Loucy (cell line): ENCODE measurements around the gene TNC.

ENCODE experiments used
- H2AFZ ChIP-seq: fragments of 200-600 bp; sonication (generic); 2 replicates; pipeline ENCODE4 v1.6.0; 2016; ENCODE audit warnings: antibody characterized with exemption, mild to moderate bottlenecking, low read length, moderate library complexity
- H3F3A ChIP-seq: fragments of 200-600 bp; 2 replicates; pipeline ENCODE4 v1.6.0; 2016; ENCODE audit warnings: antibody characterized with exemption, low read depth, mild to moderate bottlenecking
- H3K27me3 ChIP-seq: fragments of 200-600 bp; sonication (generic); 2 replicates; pipeline ENCODE4 v1.6.1; 2014; ENCODE audit warnings: low read length, mild to moderate bottlenecking; ENCODE audit not compliant: insufficient read depth, poor library complexity, severe bottlenecking
- H3K36me3 ChIP-seq: fragments of 200-600 bp; sonication (generic); 2 replicates; pipeline ENCODE4 v1.6.1; 2016; ENCODE audit warnings: low read length; ENCODE audit not compliant: insufficient read depth
- H3K4me1 ChIP-seq: fragments of 200-600 bp; sonication (generic); 2 replicates; pipeline ENCODE4 v1.5.1; 2014; ENCODE audit warnings: low read length, mild to moderate bottlenecking; ENCODE audit not compliant: insufficient read depth, poor library complexity, severe bottlenecking
- H3K4me2 ChIP-seq: fragments of 200-600 bp; sonication (generic); 2 replicates; pipeline ENCODE4 v1.6.0; 2014; ENCODE audit warnings: antibody characterized with exemption, low read length, low read depth, mild to moderate bottlenecking; ENCODE audit not compliant: poor library complexity, severe bottlenecking
- H3K4me3 ChIP-seq: fragments of 200-600 bp; sonication (generic); 2 replicates; pipeline ENCODE4 v1.5.1; 2014; ENCODE audit warnings: low read length, mild to moderate bottlenecking, mixed read lengths; ENCODE audit not compliant: poor library complexity, severe bottlenecking
- H3K79me2 ChIP-seq: fragments of 200-600 bp; sonication (generic); 2 replicates; pipeline ENCODE4 v1.6.1; 2014; ENCODE audit warnings: low read length; ENCODE audit not compliant: insufficient read depth
- H3K9ac ChIP-seq: fragments of 200-600 bp; sonication (generic); 2 replicates; pipeline ENCODE4 v1.6.0; 2014; ENCODE audit warnings: mild to moderate bottlenecking, low read depth, low read length, moderate library complexity; ENCODE audit not compliant: poor library complexity, severe bottlenecking
- H3K9me2 ChIP-seq: fragments of 200-600 bp; sonication (generic); replicated peaks from 2 replicates; pipeline ENCODE4 v1.6.1; 2016; ENCODE audit warnings: low read depth, low read length, mixed read lengths
- H3K9me3 ChIP-seq: fragments of 200-600 bp; sonication (generic); 2 replicates; pipeline ENCODE4 v1.6.1; 2014; ENCODE audit warnings: mild to moderate bottlenecking, antibody characterized with exemption, low read length, low read depth; ENCODE audit not compliant: insufficient read depth
- H4K20me1 ChIP-seq: fragments of 200-600 bp; sonication (generic); 2 replicates; pipeline ENCODE4 v1.6.0; 2014; ENCODE audit warnings: antibody characterized with exemption, low read length, mild to moderate bottlenecking; ENCODE audit not compliant: insufficient read depth, poor library complexity, severe bottlenecking
- CTCF ChIP-seq: fragments of 200-600 bp; sonication (generic); conservative IDR thresholded peaks from 2 replicates; pipeline ENCODE4 v1.5.1; 2014; ENCODE audit warnings: mild to moderate bottlenecking, antibody characterized with exemption, low read length
- EZH2phosphoT487 ChIP-seq: fragments of 200-600 bp; IDR thresholded peaks from 2 replicates; pipeline ENCODE4 v1.6.1; 2018; ENCODE audit warnings: antibody characterized with exemption, mild to moderate bottlenecking, moderate library complexity, borderline replicate concordance

TNC gene

GRCh38 chr9:115005322-115005721 is 112.6 kb downstream of the TNC start:
- Histone ChIP-seq H3K27me3 (no peaks in the 10 kb centered on the region), H3K9me2 (no peaks in the 10 kb centered on the region), H3K36me3 (no peaks in the 10 kb centered on the region), H3K9me3 (no peaks in the 10 kb centered on the region), H3K4me3 (no peak overlapping the region), H3K79me2 (no peaks in the 10 kb centered on the region), H3F3A (no peaks in the 10 kb centered on the region), H3K9ac (no peak overlapping the region), H2AFZ (no peak overlapping the region), H4K20me1 (no peaks in the 10 kb centered on the region), H3K4me2 (no peak overlapping the region), H3K4me1 (no peaks in the 10 kb centered on the region)
- TF ChIP-seq EZH2phosphoT487 = no peak
- TF ChIP-seq CTCF = no peak

GRCh38 chr9:115004545-115004944 is 113.4 kb downstream of the TNC start:
- Histone ChIP-seq H3K27me3 (no peaks in the 10 kb centered on the region), H3K4me2 (no peak overlapping the region), H3F3A (no peaks in the 10 kb centered on the region), H3K36me3 (no peaks in the 10 kb centered on the region), H4K20me1 (no peaks in the 10 kb centered on the region), H3K4me1 (no peaks in the 10 kb centered on the region), H3K9me3 (no peaks in the 10 kb centered on the region), H3K4me3 (no peak overlapping the region), H3K79me2 (no peaks in the 10 kb centered on the region), H3K9ac (no peak overlapping the region), H3K9me2 (no peaks in the 10 kb centered on the region), H2AFZ (no peak overlapping the region)
- TF ChIP-seq CTCF (no peak), EZH2phosphoT487 (no peak)

GRCh38 chr9:115002371-115003120 is 115.4 kb downstream of the TNC start:
- H3K9me2 ChIP-seq = no peaks in the 10 kb centered on the region
- no peaks in the 10 kb centered on the region for H3K4me1 ChIP-seq
- no peak overlapping the region for H3K4me2 ChIP-seq
- H3K4me3 ChIP-seq = no peak overlapping the region
- no peak for TF ChIP-seq CTCF
- TF ChIP-seq EZH2phosphoT487 = no peak
- no peak overlapping the region for H2AFZ ChIP-seq
- H3K27me3 ChIP-seq = no peaks in the 10 kb centered on the region
- no peaks in the 10 kb centered on the region for H3K36me3 ChIP-seq
- H4K20me1 ChIP-seq = no peaks in the 10 kb centered on the region
- no peaks in the 10 kb centered on the region for H3K79me2 ChIP-seq
- H3F3A ChIP-seq = no peaks in the 10 kb centered on the region
- no peak overlapping the region for H3K9ac ChIP-seq
- H3K9me3 ChIP-seq = no peaks in the 10 kb centered on the region
